GM20000 (cell line): ENCODE measurements around the gene MROH8.
"Not testable (repeated sequence)": the region's sequence is repeated elsewhere in the genome, so short reads cannot be mapped to it uniquely, and the experiment has no call there.

ENCODE experiments used
- DNase-seq: peaks from one replicate; pipeline ENCODE4 v3.0.0; 2012; ENCODE audit warnings: low spot score
- TF ChIP-seq, protein P1 (sequence below): IDR thresholded peaks from 2 replicates; pipeline ENCODE4 v1.5.1; 2012; ENCODE audit warnings: mild to moderate bottlenecking, control low read depth; ENCODE audit errors: extremely low read depth, missing control alignments

Gene MROH8

DNA sequence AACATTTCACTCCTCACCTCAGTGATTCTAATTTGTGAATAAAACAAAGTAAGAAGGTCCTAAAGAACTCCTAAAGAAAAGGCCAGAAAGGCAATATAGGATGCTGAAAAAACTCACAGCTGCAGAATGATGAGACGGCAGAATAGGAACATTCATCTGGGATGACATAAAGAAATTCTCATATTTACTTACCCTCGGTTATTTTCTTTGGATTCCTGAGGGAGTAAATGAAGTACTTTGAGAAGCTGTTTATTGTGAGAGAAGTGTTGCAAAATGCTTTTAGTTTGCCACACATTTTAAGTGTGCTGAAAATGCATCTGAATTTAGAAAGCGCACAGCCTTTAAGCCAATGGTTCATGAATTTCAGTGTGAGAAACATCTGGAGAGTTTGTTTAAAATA is 47.9 kb downstream of the MROH8 start:
- TF ChIP-seq, protein P1, sequence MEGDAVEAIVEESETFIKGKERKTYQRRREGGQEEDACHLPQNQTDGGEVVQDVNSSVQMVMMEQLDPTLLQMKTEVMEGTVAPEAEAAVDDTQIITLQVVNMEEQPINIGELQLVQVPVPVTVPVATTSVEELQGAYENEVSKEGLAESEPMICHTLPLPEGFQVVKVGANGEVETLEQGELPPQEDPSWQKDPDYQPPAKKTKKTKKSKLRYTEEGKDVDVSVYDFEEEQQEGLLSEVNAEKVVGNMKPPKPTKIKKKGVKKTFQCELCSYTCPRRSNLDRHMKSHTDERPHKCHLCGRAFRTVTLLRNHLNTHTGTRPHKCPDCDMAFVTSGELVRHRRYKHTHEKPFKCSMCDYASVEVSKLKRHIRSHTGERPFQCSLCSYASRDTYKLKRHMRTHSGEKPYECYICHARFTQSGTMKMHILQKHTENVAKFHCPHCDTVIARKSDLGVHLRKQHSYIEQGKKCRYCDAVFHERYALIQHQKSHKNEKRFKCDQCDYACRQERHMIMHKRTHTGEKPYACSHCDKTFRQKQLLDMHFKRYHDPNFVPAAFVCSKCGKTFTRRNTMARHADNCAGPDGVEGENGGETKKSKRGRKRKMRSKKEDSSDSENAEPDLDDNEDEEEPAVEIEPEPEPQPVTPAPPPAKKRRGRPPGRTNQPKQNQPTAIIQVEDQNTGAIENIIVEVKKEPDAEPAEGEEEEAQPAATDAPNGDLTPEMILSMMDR: no peak
- DNase-seq: no peak

DNA sequence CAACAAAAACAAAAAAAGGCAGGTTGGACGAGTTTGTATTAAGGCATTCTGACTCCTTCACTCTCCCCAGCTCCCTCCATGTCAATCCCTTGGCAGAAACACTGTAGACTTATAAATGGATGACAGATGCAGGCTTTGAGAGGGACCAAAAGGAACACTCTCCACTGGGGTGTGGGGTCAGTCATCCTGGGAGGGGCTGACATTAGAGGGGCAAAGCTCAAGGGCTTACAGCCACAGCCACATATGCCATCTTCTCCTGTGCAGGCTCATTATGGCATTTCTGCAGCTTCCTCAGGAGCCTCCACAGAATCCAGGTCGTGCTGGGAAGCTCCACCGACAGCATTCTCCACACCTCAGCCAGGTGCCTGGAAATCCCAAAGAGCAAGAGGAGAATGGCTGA is 50.5 kb downstream of the MROH8 start:
- TF ChIP-seq, protein P1: no peak
- no peak for DNase-seq

DNA sequence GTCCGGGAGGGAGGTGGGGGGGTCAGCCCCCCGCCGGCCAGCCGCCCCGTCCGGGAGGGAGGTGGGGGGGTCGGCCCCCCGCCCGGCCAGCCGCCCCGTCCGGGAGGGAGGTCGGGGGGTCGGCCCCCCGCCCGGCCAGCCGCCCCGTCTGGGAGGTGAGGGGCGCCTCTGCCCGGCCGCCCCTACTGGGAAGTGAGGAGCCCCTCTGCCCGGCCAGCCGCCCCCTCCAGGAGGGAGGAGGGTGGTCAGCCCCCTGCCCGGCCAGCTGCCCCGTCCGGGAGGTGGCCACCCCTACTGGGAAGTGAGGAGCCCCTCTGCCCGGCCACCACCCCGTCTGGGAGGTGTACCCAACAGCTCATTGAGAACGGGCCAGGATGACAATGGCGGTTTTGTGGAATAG is 53.1 kb downstream of the MROH8 start:
- not testable (repeated sequence) for DNase-seq

DNA sequence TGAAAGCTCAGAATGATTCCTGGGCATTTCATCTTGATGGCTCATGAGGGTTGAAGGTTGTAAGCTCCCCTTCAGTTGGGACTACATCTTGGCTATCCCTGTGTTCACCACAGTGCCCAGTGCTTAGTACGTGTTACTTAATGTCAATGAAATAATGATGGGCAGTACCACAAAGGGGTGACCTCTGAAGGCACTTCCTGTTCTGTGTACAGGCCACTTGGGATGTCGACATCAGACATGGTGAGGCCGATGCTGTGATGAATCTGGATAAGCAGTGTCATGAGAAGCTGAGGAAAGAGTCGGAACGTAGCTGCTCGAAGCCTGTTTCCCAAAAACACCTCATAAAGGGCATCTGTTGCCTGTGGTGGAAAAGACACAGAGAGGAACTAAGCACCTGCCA is 55.9 kb downstream of the MROH8 start:
- TF ChIP-seq, protein P1: no peak
- DNase-seq: no peak

DNA sequence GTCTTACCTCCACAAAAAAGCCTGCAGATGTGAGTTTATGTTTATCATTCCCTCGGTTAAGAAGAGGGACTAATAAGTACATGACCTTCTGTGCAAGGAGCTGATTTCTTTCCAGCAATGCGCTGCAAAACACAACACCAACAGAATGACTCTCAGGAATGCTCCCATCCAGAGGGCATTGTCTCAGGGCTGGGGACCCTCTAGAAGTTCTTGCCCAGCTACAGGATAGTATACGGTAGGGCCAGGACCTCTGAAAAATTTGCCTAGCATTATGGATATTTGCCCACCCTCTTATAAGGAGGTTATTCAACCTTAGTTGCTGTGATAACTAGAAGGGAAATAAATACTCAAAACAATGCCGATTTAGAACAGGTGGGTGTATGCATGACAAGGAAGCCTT is 58.9 kb downstream of the MROH8 start:
- TF ChIP-seq, protein P1: no peak
- DNase-seq: no peak

DNA sequence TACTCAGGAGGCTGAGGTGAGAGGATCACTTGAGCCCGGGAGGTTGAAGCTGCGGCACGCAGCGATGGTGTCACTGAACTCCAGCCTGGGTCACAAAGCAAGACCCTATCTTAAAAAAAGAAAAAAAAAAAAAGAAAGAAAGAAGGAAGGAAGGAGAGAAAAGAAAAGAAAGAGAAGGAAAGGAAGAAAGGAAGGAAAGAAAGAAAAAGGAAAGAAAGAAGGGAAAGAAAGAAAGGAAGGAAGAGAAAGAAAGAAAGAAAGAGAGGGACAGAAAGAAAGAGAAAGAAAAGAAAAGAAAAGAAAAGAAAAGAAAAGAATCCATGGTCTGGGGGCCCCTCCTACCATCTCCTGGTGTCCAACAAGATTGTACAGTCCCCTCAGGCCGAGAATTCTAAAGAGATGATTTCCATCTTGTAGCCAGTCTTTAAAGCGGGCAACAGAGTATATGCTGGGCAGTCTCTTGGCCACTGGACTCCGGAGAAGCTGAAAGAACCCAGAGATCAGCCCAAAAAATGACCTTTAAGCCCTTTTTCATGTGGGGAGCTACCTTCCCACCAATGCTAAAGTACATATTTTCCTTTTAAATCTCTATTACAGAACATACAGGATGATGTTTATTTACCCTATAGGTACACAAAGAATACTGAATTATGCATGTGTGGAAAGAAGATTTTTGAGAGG is 59.9 kb downstream of the MROH8 start:
- no peak for DNase-seq
- TF ChIP-seq, protein P1: no peak

DNA sequence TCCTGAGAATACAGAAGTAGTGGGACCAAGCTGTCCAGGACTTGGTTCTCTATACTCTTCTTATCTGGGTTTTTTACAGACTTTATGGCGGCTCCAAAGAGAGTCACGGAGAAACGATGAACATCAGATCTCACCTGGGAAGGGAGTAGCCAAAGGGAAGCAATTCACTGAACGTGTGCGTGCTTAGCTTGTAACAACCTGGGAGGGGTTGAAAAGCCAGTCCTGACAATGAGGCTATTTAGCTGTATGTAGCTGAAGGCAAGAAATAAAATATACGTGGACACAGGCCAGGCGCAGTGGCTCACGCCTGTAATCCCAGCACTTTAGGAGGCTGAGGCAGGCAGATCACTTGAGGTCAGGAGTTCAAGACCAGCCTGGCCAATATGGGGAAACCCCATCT is 65.3 kb downstream of the MROH8 start:
- DNase-seq: no peak
- TF ChIP-seq, protein P1: no peak

DNA sequence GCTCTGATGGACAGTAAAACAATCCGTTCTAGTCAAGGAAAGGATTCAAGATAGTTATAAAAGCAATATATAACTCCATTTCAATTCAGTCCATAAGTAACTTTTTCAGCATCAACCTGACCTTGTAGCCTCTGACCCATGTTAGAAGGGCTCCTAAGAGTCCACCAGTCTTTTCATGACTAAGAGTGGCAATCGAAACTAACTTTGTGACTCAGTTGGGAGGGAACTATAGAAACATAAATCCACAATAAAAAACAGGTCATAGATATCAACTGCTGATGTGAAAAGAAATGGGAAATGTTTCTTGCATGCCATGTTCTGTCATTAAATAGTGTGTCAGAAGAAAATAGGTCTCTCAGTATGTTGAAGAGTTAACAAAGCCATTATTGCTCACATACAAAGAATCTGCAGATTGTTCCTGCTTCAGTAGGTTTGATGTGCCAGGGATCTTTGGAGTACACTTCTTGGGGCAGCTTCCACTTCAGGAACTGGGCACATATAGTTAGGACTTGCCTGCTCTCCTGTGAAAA is 67.4 kb downstream of the MROH8 start:
- DNase-seq: no peak
- TF ChIP-seq, protein P1: no peak
